ENCODE data around the gene POTEC.
"Not testable (repeated sequence)": the region's sequence is repeated elsewhere in the genome, so short reads cannot be mapped to it uniquely, and the experiment has no call there.

The POTEC gene

GRCh38 chr18:14543446-14543964, at the start of gene POTEC:
TSS of gene POTEC (minus strand) at chr18:14543600. CDS start at chr18:14543146, 454 bp downstream.
- not testable (repeated sequence) for DNase-seq (ENCODE audit: low read depth in 2 of 2)

- DNase-seq (ENCODE audit: low read depth in 2 of 2): no peak
Measured at GRCh38 chr18:14577971-14578370, 34.6 kb upstream of the POTEC start.

- not testable (repeated sequence) for DNase-seq (ENCODE audit: low read depth in 2 of 2)
Measured at GRCh38 chr18:14559502-14559901, 16.1 kb upstream of the POTEC start.

GRCh38 chr18:14531659-14532058, 11.7 kb downstream of the POTEC start:
- not testable (repeated sequence) for DNase-seq (ENCODE audit: low read depth in 2 of 2)

- not testable (repeated sequence) for DNase-seq (ENCODE audit: low read depth in 2 of 2)
Measured at GRCh38 chr18:14510707-14511106, 32.7 kb downstream of the POTEC start.

- not testable (repeated sequence) for DNase-seq (ENCODE audit: low read depth in 2 of 2)
Measured at GRCh38 chr18:14503691-14504090, 39.7 kb downstream of the POTEC start.

GRCh38 chr18:14501894-14502293, 41.5 kb downstream of the POTEC start:
- DNase-seq (ENCODE audit: low read depth in 2 of 2): not testable (repeated sequence)

GRCh38 chr18:14489256-14490014, 54.0 kb downstream of the POTEC start:
- DNase-seq (ENCODE audit: low read depth in 2 of 2): not testable (repeated sequence)

GRCh38 chr18:14488789-14489188, 54.6 kb downstream of the POTEC start:
- DNase-seq (ENCODE audit: low read depth in 2 of 2): not testable (repeated sequence)

GRCh38 chr18:14486926-14487580, 56.3 kb downstream of the POTEC start:
- not testable (repeated sequence) for DNase-seq (ENCODE audit: low read depth in 2 of 2)

GRCh38 chr18:14479076-14479475, 64.3 kb downstream of the POTEC start:
- not testable (repeated sequence) for DNase-seq (ENCODE audit: low read depth in 2 of 2)

- DNase-seq (ENCODE audit: low read depth in 2 of 2): not testable (repeated sequence)
Measured at GRCh38 chr18:14475520-14475919, 67.9 kb downstream of the POTEC start.

- not testable (repeated sequence) for DNase-seq (ENCODE audit: low read depth in 2 of 2)
Measured at GRCh38 chr18:14474752-14475151, 68.6 kb downstream of the POTEC start.

- DNase-seq (ENCODE audit: low read depth in 2 of 2): not testable (repeated sequence)
Measured at GRCh38 chr18:14474007-14474720, 69.2 kb downstream of the POTEC start.

GRCh38 chr18:14473250-14474006, 70.0 kb downstream of the POTEC start:
- not testable (repeated sequence) for DNase-seq (ENCODE audit: low read depth in 2 of 2)

- not testable (repeated sequence) for DNase-seq (ENCODE audit: low read depth in 2 of 2)
Measured at GRCh38 chr18:14471286-14471685, 72.1 kb downstream of the POTEC start.

GRCh38 chr18:14470446-14470845, 73.0 kb downstream of the POTEC start:
- not testable (repeated sequence) for DNase-seq (ENCODE audit: low read depth in 2 of 2)

- not testable (repeated sequence) for DNase-seq (ENCODE audit: low read depth in 2 of 2)
Measured at GRCh38 chr18:14470046-14470445, 73.4 kb downstream of the POTEC start.

GRCh38 chr18:14465989-14466388, 77.4 kb downstream of the POTEC start:
- not testable (repeated sequence) for DNase-seq (ENCODE audit: low read depth in 2 of 2)
